Progenitor cell of endocrine pancreas (in vitro differentiated cells): ENCODE results near the gene RDH8. TPM values are rescaled to one million over a fixed set of nuclear protein-coding genes. Genes with fewer than 3 reads are reported as not detected.

ENCODE experiments used
- DNase-seq: peaks from one replicate; pipeline ENCODE4 v3.0.0; 2021; ENCODE audit warnings: low spot score; ENCODE audit not compliant: unreplicated experiment
- H3K27ac Mint-ChIP-seq: 2 replicates; pipeline ENCODE4 v1.8.0; 2021; ENCODE audit warnings: mild to moderate bottlenecking, moderate library complexity, mixed read lengths
- H3K27me3 Mint-ChIP-seq: 2 replicates; pipeline ENCODE4 v1.8.0; 2021; ENCODE audit warnings: mixed read lengths
- H3K36me3 Mint-ChIP-seq: 2 replicates; pipeline ENCODE4 v1.8.0; 2022; ENCODE audit warnings: mixed read lengths; ENCODE audit not compliant: insufficient read depth
- H3K4me1 Mint-ChIP-seq: 2 replicates; pipeline ENCODE4 v1.8.0; 2021; ENCODE audit warnings: low read depth, mixed read lengths
- H3K4me3 Mint-ChIP-seq: 2 replicates; pipeline ENCODE4 v1.8.0; 2021; ENCODE audit warnings: low read depth, mild to moderate bottlenecking, moderate library complexity, mixed read lengths
- H3K9me3 Mint-ChIP-seq: 2 replicates; pipeline ENCODE4 v1.8.0; 2021; ENCODE audit warnings: low read depth, mixed read lengths
- total RNA-seq: library from RNA; stranded (reverse); gene quantifications from 2 replicates; pipeline ENCODE4 v1.2.1, GENCODE V29; 2021
- TF ChIP-seq, protein P1 (sequence below): fragments of 200-600 bp; sonication (generic); IDR thresholded peaks from one replicate; pipeline ENCODE4 v1.5.0; 2021; ENCODE audit warnings: antibody characterized with exemption, mild to moderate bottlenecking; ENCODE audit not compliant: unreplicated experiment

RDH8 gene
- total RNA-seq, 1 donor from 2014 or later = not detected

DNA sequence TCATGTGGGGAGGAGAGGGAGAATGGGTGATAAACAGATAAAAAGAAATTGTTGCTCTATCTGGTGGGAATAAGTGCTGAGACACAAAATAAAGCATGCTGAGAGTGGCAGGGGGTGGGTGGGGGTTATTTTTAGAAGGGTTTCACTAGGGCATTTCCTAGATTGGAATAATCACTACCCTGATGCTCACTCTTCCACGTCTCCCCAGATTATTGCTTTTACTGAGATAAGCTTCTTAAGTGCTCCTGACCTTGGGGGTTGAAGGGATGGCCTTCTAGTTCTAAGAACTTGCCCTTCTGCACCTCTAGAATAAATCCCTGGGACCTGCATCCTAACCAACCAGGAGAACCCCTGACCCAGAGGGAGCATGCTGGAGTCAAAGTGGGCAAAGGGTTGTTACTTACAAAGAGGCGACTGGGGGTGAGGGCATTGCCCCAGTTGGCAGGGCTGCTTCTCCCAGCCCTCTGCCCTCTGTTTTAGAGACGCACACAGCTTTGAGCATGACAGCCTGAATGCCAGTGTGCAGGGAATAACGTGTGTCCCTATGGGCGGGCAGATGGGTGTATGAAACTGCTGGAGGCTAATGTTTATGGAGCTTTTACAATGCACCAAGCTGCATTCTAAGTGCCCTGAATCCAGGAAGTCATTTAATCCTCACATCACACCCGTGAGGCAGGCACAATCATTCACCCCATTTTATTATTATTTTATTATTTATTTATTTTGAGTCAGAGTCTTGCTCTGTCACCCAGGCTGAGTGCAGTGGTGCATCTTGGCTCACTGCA is 743 bp downstream of the RDH8 start:
- Mint-ChIP-seq H3K4me3 (no peak overlapping the region), H3K27me3 (peaks cover 54% of the 10 kb centered on the region), H3K27ac (no peak overlapping the region), H3K36me3 (no peaks in the 10 kb centered on the region), H3K4me1 (peaks cover 3% of the 10 kb centered on the region), H3K9me3 (no peaks in the 10 kb centered on the region)
- no peak for DNase-seq
- TF ChIP-seq, protein P1, sequence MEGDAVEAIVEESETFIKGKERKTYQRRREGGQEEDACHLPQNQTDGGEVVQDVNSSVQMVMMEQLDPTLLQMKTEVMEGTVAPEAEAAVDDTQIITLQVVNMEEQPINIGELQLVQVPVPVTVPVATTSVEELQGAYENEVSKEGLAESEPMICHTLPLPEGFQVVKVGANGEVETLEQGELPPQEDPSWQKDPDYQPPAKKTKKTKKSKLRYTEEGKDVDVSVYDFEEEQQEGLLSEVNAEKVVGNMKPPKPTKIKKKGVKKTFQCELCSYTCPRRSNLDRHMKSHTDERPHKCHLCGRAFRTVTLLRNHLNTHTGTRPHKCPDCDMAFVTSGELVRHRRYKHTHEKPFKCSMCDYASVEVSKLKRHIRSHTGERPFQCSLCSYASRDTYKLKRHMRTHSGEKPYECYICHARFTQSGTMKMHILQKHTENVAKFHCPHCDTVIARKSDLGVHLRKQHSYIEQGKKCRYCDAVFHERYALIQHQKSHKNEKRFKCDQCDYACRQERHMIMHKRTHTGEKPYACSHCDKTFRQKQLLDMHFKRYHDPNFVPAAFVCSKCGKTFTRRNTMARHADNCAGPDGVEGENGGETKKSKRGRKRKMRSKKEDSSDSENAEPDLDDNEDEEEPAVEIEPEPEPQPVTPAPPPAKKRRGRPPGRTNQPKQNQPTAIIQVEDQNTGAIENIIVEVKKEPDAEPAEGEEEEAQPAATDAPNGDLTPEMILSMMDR = no peak

DNA sequence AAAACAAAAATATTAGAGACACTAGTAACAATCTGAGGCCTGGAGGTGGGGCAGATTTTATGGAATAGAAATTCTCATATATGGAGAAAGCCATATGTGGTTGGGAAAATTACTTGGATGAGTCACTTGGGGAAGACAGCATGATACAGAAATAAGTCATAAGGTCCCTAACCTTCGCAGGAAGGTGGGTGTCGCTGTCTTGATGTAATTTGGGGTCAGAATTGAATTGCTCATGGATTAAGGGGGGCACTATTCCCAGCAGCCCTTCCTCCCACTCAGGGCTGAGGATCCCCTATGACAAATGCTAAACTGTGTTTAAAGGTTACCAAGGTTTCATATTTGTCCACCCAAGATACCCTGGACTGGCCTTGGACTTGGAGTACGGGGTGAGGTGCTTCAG is 5.0 kb downstream of the RDH8 start:
- no peaks in the 10 kb centered on the region for H3K9me3 Mint-ChIP-seq
- H3K27me3 Mint-ChIP-seq = peaks cover 35% of the 10 kb centered on the region
- no peak overlapping the region for H3K4me3 Mint-ChIP-seq
- H3K27ac Mint-ChIP-seq = no peak overlapping the region
- TF ChIP-seq, protein P1 = no peak
- no peak for DNase-seq
- no peaks in the 10 kb centered on the region for H3K36me3 Mint-ChIP-seq
- H3K4me1 Mint-ChIP-seq = no peaks in the 10 kb centered on the region

DNA sequence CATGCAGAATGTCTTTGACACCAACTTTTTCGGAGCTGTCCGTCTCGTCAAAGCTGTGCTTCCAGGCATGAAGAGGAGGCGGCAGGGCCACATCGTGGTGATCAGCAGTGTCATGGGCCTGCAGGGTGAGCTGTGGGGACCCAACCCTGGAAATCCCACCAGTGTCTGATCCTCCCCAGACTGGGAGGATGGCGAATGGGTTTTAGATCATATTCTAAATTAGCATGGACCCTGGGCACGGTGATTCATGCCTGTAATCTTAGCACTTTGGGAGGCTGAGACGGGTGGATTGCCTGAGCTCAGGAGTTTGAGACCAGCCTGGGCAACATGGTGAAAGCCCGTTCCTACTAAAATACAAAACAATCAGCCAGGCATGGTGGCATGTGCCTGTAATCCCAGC is 5.5 kb downstream of the RDH8 start:
- H3K27me3 Mint-ChIP-seq = peaks cover 30% of the 10 kb centered on the region
- TF ChIP-seq, protein P1 = no peak
- H3K4me3 Mint-ChIP-seq = no peak overlapping the region
- H3K4me1 Mint-ChIP-seq = no peaks in the 10 kb centered on the region
- H3K36me3 Mint-ChIP-seq = no peaks in the 10 kb centered on the region
- H3K27ac Mint-ChIP-seq = no peak overlapping the region
- no peaks in the 10 kb centered on the region for H3K9me3 Mint-ChIP-seq
- no peak for DNase-seq

DNA sequence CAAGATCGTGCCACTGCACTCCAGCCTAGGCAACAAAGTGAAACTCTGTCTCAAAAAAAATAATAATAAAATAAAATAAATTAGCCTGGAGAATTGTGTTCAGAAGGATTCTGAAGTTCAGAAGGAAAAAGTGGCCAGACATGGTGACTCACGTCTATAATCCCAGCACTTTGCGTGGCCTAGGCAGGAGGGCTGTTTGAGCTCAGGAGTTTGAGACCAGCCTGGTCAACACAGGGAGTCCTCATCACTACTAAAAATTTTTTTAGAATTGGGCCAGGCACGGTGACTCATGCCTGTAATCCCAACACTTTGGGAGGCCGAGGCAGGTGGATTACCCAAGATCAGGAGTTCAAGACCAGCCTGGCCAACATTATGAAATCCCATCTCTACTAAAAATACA is 6.0 kb downstream of the RDH8 start:
- Mint-ChIP-seq H3K27ac (no peak overlapping the region), H3K27me3 (peaks cover 26% of the 10 kb centered on the region), H3K9me3 (no peaks in the 10 kb centered on the region), H3K4me1 (no peaks in the 10 kb centered on the region), H3K36me3 (no peaks in the 10 kb centered on the region), H3K4me3 (no peak overlapping the region)
- DNase-seq = no peak
- TF ChIP-seq, protein P1 = no peak

DNA sequence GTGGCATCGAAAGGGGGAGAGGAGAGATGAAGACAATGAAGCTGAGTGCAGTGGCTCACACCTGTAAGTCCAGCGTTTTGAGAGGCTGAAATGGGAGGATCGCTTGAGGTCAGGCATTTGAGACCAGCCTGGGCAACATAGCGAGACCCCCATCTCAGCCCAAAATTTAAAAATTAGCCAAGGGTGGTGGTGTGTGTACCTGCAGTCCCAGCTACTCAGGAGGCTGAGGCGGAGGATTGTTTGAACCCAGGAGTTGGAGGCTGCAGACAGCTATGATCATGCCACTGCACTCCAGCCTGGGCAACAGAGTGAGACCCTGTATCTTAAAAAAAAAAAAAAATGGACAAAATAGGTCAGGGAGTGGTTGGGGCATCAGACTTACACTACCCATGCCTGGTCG is 7.6 kb downstream of the RDH8 start:
- Mint-ChIP-seq H3K4me3 (no peak overlapping the region), H3K4me1 (no peaks in the 10 kb centered on the region), H3K9me3 (no peaks in the 10 kb centered on the region), H3K36me3 (no peaks in the 10 kb centered on the region), H3K27me3 (peaks cover 23% of the 10 kb centered on the region), H3K27ac (no peak overlapping the region)
- TF ChIP-seq, protein P1 = no peak
- no peak for DNase-seq
